Suppressor macrophage treated with lipopolysaccharide for 4 hours (primary cell): ENCODE results near the gene IGSF8.
"Not testable (repeated sequence)": the region's sequence is repeated elsewhere in the genome, so short reads cannot be mapped to it uniquely, and the experiment has no call there.

Experiments
- DNase-seq: peaks from one replicate; pipeline ENCODE4 v3.0.0-alpha.2; 2020

Gene IGSF8

DNA sequence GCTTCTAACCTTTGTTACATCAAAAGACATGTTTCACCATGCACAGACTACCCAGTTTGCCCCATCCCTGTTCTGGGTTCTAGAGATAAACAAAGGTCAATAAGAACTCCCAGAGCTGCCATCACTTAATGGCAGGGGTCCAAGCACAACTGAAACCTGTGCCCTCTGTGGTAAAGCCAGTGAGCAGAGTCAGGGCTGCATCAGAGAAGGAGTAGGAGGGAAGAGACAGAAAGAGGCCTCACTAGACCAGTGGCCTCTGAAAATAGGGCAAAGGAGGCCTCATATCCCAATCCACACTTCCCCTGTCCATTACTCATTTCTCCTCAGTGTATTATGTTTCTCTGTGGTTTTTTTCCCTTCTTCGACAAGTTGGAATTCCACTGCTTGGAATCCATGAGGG lies 27.3 kb upstream of the IGSF8 start:
- peak; percentile 23 for DNase-seq

DNA sequence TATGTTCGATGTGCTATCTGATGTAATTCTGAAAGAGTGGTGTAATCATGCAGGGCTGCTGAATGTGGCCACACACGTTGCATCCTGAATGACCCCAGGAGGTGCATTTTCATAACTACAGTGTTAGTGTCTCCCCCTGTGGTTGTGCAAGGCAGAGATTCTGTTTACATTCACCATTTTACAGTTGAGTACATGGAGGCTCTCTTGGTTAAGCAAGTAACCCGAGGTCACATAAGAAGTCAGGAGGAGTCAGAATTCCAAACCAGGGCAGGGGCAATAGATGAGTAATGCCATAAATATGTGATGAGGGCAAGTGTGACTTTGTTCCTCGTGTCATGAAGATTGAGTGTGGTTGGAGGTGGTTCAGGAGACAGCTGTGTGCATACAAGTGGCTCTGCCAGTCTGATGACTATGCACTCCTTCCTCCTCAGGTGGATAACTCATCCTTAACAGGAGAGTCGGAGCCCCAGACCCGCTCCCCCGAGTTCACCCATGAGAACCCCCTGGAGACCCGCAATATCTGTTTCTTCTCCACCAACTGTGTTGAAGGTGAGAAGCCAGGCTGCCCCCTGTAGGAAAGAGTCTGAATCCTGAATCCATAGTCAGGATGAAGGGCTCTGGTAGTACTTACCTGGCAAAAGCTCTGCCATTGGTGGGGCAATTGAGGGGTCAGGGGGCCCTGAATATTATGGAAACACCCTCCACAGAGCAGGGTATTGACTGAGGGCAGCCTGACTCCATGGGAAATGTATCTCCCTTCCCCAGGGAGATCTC lies 26.5 kb upstream of the IGSF8 start:
- no peak for DNase-seq

DNA sequence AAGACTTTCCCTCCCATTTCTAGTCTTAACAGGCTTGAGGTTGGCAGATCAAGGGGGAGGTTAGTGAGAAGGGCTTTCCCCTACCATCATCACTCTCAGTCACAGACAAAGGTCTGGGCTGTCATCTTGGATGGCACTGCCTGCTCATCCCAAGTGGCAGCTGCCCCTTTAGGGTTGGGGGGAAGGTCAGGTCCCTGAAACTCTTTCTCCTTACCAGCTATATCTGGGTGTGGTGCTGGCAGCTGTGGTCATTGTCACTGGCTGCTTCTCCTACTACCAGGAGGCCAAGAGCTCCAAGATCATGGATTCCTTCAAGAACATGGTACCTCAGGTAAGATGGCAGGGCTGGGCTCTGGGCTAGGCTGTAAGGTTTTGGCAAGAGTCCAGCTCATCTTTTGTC lies 25.3 kb upstream of the IGSF8 start:
- no peak for DNase-seq

DNA sequence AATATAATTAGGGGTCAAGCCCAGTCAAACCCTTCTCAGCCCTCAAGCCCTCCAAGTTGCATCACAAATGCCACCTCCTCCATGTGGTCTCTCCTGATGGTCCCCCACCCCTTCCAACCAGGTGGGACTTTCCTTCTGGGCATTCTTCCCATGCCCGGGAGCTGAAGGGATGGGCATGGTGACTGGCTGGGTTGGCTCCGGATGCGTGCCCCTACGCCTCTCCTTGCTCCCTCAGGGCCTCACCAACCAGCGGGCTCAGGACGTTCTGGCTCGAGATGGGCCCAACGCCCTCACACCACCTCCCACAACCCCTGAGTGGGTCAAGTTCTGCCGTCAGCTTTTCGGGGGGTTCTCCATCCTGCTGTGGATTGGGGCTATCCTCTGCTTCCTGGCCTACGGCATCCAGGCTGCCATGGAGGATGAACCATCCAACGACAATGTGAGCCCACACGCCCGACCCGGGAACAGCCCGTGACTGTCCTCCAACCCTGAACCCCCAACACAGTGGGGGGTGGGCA lies 24.6 kb upstream of the IGSF8 start:
- no peak for DNase-seq

DNA sequence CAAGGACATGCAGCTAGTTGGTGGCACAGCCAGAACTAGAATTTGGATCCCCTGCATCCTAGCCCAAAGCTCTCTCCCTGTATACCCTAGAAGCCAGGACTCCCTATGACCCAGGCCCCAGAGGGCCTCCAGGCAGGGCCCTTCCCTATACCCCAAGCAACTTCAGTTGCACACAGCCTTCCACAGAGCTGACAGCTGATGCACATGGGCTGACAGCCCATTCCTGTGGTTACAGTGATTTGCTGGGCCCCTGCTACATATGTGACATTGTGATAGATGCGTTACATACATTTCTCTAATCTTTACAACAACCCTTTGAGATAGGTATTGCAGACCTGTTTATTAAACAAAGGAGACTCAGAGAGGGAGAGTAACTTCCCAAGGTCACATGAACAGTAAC lies 23.0 kb upstream of the IGSF8 start:
- no peak for DNase-seq

DNA sequence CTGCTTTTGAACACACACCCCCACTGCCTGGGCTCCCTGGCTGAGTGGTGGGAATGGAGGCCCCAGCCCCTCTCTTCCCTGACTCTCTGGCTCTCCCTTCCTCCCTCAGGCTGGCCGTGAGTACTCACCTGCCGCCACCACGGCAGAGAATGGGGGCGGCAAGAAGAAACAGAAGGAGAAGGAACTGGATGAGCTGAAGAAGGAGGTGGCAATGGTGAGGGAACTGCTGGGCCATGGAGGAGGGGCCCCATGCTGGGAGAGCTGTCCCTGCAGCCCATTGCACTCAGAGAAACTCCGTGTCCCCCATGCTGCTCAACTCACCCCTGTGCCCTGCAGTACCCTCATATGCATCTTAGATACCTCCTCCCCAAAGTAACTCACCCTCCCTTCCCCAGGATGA lies 22.4 kb upstream of the IGSF8 start:
- DNase-seq = no peak

DNA sequence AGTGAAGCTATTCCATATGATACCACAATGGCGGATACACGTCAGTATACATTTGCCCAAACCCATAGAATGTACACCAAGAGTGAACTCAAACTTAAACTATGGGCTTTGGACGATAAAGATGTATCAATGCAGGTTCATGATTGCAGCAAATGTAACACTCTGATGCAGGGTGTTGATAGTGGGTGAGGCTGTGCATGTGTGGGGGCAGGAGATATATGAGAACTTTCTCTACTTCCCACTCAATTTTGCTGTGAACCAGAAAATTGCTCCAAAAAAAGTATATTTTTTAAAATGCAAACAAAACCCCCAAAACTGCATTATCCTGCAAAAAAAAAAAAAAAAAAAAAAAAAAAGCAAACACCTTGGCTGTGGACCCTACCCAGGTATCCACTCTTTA lies 20.5 kb upstream of the IGSF8 start:
- DNase-seq = no peak

DNA sequence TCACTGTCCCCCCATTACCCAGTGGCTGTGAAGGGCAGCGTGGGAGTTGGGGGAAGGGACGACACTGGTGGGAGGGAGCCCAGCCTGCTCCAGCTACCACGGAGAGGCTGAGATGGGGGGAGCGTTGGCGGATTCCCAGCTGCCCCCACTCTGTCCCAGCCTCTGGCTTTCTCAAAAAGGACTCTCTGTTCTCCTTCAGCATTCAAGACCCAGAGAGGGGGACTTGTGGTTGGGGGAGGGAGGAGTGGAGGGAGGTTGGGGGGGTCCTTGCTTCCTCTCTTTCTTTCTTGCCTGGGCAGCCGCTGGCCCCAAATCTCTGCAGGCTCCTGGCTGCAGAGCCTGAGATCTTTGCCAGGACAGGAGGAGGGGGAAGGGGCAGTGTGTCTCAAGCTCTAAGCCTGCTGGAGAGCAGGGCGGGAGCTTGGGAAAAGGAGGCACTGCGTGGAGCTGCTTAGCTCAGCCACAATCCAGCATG lies 19.3 kb upstream of the IGSF8 start:
- no peak for DNase-seq

DNA sequence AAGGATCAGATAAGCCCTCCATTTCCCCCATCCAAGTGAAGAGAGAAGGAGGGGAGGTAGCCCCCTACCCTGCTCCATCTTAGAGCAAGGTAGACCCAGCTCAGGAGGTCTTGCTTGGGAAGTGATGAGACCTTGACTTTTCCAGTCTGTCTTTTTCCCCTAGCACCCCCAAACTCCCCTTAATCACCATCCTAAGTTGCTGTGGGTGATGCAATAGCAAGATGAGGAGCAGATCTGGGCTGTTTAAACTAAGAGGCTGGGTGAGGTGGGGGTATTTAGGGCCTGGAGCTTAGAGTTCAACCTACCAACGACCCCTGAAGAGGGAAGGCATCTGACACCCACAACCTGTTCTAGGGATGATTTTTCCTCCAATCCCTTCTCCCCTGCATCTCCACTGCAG lies 18.9 kb upstream of the IGSF8 start:
- DNase-seq = no peak

DNA sequence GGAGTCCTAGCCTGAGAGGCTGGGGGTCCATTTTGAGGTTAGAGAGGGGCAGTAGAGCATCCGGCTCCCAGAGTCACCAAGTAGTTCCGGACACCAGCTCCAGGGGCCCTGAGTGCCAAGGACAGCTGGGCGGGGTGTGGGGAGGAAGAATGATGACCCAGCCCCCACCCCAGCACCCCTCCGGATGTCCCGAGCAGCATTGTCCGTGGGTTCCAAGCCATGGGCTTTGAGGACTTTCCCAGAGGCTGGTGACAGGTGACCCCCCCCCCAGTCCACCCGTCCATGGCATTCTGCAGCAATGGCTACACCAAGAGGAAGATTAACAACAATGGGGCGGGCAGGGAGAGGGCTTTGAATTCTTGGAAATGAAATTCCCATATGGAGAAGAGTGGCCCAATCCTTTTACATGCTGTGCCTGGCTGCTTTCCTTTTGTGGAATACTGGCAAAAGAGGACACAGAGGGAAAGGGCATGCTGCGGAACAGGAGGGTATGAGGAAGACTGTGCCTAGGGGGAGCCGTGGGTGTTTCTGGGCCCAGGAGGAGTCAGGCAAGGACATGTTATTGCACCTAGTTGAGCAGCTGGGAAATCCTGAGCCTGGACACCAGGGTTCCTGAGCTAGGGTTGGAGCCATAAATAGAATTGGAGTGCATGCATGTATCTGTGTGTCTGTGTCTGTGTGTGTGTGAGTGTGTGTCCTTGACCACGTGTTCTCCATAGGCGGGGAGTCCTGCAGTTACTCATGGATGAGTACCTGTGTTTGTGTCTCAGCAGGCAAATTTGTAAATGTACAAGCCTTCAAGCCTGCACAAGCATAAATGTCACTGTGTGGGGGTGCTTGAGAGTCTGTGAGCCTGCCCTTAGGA lies 18.1 kb upstream of the IGSF8 start:
- no peak for DNase-seq

DNA sequence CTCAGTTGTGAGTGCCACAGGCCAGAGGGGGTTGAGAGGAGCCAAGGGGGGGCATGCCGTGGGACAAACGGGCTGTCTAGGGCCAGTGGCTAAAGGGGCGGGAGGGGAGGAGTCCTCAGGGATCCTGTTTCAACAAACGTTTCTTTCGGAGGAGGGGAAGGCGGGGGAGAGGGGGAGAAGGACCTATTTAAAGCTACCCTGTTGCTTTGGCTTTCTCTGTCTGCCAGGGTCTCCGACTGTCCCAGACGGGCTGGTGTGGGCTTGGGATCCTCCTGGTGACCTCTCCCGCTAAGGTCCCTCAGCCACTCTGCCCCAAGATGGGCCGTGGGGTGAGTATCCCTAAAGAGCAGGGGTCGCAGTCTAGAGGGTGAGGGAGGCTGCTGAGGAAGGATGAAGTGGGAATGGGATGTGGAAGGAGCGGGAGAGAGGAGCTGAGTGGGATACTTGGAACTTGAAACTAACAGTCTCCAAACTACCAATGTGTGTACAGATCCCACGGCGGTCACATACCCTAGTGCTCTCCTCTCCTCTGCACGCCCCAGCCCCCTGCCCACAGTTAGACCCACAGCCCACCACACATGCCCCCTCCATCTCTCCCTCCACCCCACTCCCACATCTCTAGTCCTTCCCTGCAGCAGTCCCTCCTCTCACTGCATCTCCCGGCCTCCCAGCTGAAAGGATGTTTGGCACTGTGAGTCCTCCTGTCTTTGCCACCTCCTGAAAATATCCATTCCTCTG lies 17.3 kb upstream of the IGSF8 start, which contains the start of gene ATP1A2:
TSS of gene ATP1A2 (plus strand) at position 215 of the 738 bp plus-strand sequence. CDS start at position 318, 103 bp downstream.
- DNase-seq = no peak

DNA sequence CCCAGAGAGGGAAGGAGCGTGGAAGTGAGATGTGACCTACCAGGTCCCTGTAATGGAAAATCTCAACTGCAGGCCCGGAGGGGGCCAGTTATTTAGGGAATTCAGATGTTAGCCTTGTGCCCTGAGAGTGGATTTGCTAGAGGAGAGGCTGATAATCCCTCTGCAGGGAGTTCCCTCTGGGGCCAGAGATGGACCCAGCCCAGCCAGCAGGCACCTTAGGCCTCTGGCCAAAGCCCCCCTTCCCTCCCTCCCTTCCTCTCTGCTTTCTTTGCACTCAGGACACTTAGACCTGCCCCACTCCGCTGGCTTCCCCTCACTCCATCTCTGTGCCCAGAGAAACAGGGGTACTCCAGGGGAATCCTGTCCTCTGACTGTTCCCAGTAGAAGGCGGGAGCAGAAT lies 15.7 kb upstream of the IGSF8 start:
- DNase-seq = no peak

DNA sequence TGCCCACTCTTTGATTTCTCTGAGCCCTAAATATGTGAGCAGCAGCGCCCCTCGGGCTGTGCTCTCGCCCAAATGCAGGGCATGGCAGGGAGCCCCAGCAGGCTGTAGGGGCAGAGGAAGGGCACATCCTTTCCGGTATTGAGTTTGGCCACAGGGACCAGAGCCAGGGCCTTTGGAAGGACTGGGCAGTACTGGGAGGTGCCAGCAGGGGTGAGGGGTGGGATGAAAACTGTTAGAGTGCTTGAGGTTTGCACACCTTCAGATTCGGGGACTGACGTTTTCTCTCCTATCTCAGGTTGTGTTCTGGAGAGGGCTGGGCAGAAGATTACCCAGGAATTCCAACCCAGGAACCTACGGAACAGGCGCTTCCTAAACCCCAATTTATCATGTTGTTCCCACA lies 15.0 kb upstream of the IGSF8 start:
- DNase-seq = no peak

DNA sequence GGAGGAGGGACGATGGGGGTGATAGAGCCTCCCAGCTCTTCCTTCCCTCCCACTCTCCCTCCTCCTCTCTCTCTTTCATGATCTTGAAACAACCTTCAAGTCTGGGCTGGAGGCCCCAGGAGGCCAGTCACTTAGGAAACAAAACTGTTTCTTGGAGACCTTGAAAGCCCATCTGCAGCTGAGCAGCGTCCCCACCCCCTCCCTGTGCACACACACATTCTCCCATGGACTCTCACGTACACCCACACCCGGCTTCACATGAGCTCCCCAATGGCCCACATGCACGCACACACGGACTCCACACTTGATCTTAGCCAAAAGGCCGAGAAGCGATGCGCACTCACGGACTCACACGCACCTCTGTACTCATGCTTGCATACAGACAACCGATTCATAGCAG lies 13.9 kb upstream of the IGSF8 start:
- DNase-seq = no peak

DNA sequence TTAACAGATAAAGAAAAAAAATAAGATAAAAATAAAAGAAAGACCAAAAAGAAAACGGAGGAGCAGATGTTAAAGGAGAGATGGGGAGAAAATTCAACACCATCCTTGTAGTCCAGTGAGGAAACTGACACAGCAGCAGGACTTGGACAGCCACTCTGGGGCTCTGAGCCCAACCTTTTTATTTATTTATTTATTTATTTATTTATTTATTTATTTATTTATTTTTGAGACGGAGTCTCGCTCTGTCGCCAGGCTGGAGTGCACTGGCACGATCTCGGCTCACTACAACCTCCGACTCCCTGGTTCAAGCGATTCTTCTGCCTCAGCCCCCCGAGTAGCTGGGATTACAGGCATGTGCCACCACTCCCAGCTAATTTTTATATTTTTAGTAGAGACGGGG lies 13.0 kb upstream of the IGSF8 start:
- DNase-seq = not testable (repeated sequence)

DNA sequence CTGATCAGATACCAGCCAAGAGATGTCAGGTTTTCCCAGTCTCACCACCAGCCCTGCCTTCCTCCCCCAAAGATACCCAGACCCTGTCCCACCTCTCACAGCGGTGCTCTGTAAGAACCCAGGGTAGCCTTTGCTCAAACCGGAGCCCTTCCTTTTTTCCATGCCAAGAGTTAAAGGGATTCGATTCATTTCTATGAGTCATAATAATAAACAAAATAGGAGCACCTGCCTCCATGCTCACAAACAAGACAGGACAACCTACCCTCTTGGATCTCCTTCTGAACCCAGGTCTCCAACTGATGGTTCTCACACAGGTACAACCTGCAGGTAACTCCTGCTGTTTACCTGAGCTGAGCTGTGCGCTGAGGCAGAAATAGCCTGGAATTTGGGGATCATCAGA lies 11.3 kb upstream of the IGSF8 start:
- DNase-seq = no peak

DNA sequence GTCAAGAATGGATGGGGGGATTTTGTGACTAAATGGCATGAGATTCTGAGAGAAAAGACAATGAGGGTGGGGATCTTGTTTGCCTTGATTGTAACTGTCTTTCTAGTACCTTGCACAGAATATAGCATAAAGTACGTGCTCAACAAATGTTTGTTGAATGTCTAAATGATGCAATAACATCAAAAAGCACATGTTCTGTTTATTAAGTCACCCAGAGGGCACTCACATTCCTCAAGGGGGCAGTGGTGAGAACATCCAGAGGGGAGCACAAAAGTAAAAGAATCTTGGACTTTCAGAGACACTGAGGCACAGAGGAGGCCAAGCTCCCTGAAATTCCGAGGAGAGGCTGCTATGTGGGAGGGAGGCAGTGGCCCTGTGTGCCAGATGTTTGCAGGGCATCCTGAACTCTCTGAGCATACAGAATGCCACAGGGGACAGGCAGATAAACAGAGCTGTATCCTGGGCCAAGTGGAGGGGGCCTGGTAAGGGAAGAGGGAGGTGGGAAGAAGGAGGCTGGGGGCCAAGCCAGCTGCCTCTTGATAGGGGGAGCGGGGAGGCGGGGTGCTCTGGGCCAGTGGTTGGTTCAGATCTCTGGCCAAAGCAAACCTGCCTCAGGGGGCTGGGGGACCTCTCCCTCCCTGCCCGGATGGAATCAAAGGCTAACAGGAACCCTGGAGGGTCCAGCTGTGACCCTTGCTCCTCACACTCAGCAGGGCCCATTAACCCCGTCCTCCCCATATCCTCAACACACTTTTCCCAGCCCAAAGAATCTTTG lies 10.7 kb upstream of the IGSF8 start:
- DNase-seq = peak; percentile 78

DNA sequence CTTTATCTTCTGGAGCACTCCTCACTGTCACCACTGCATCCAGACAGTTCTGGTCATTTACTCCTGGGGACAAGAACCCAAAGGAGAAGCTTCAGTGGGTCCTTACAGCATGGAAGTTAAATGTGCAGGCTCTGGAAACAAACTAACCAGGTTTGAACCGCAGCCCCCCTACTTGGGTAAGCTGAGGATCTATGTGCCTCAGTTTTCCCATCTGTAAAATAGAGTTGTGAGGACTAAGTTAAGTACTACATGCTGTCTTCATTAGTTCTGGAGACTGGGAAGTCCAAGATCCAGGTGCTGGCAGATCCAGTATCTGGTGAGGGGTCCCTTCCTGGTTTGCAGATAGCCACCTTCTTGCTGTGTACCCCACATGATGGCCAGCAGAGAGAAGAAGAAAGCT lies 9.1 kb upstream of the IGSF8 start:
- DNase-seq = no peak

DNA sequence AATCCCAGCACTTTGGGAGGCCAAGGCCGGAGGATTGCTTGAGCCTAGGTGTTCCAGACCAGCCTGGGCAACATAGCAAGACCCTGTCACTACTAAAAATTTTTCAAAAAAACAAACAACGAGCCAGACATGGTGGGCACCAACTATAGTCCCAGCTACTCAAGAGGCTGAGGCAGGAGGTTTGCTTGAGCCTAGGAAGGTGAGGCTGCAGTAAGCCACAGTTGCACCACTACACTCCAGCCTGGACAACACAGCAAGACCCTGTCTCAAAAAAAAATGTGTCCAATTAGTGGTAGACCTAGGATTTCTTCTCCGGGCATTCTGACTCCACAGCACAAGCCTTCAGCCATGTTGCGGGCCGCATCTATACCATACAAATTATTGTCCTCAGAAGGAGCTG lies 6.7 kb upstream of the IGSF8 start:
- no peak for DNase-seq

DNA sequence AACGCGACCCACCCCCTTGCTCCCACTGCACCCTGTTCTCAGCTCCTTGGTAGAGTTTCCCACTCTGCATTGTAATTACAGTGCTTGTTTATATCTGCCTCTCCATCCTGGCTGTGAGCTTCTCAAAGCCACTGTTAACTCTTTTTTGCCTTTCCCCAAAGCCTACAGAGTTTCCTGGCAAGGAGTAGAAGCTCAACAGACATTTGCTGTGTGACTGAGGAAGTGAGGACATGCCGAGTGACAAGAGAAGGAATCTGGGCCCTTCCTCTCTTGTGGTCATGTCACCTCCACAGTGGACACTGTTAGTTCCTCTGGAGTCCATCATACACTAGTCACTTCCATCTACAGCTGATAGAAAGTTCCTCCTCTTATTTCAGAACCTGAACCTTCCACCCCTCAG lies 6.1 kb upstream of the IGSF8 start:
- peak; percentile 67 for DNase-seq

DNA sequence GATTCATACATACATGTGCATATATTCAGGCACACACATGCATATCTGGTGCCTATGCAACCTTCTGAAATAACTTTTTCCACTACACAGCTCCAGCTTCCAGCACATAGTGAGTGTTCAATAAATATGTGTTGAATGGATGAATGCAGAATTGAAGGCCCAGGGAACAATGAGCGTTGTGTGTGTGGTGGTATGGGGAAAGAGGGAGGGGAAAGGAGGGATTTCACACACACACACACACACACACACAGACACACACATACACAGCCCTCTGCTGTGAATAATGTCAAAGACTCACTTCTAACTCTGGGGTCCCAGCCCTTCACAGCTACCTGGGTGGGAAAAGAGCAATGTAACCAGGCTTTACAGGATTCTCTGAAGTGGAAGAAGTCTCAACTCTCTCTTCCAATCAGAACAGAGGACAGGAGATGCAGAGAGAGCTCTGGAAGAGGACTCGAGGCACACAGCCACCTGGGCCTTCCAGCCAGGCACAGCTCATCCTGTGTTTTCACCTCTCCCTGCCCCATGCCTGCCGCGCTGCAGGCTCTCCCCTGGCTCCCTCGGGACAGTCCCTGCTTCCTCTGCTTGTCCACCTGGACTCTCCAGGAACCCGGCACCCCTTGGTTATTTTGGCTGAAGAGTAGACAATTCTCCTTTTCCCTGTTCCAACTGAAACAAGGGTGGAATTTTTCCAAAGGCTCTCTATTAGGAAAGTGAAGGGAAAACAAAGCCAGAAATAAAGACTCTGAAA lies 5.4 kb upstream of the IGSF8 start:
- no peak for DNase-seq
